ENCODE results near the gene SUPT20HL2.

- TF ChIP-seq POLR2A (IDR thresholded peaks at IDR 0.05) (no peak), CTCF (IDR thresholded peaks at IDR 0.05) (no peak)
These were observed 36.3 kb upstream of the SUPT20HL2 start for GRCh38 chrX:24350217-24350616.
